Colonic mucosa (tissue), 4 donors: ENCODE data around the gene KRT34. TPM values are rescaled to one million over a fixed set of nuclear protein-coding genes. Genes with fewer than 3 reads are reported as not detected.

Experiments used
- DNase-seq: peaks from one replicate; pipeline ENCODE4 v3.0.0-alpha.2; 2020
- H3K27ac ChIP-seq: fragments of 200-600 bp; one replicate; pipeline ENCODE4 v1.8.0; 2021
- H3K27me3 ChIP-seq: fragments of 200-600 bp; one replicate; pipeline ENCODE4 v1.8.0; 2021
- H3K36me3 ChIP-seq: fragments of 200-600 bp; one replicate; pipeline ENCODE4 v1.8.0; 2021
- H3K4me1 ChIP-seq: fragments of 200-600 bp; one replicate; pipeline ENCODE4 v1.8.0; 2021; ENCODE audit warnings: mild to moderate bottlenecking
- H3K4me3 ChIP-seq: fragments of 200-600 bp; one replicate; pipeline ENCODE4 v1.8.0; 2021
- H3K9ac ChIP-seq, 2 donors: one replicate each; pipeline ENCODE4 v1.7.0; 2013; ENCODE audit warnings: control low read depth in 2 of 2, low read depth in 2 of 2, low read length in 2 of 2
- H3K9me3 ChIP-seq: fragments of 200-600 bp; one replicate; pipeline ENCODE4 v1.8.0; 2021
- CTCF ChIP-seq: fragments of 200-600 bp; IDR thresholded peaks from one replicate; pipeline ENCODE4 v1.8.0; 2022; ENCODE audit warnings: antibody characterized with exemption, mild to moderate bottlenecking
- intact Hi-C: fragments of 100-400 bp; cut with DNase I; formaldehyde crosslinking; loops from one replicate; pipeline ENCODE4 v1.14.1; 2022
- total RNA-seq, 2 donors: library from RNA; stranded (reverse); fragmentation: NEBNext Ultra II Directional in 1 of 2; extraction: Animal tissue kit (Norgen Biotek cat#: 25700) in 1 of 2; gene quantifications; one replicate each; pipeline ENCODE4 v1.2.1, GENCODE V29; 2021
- donor health status: healthy.
- donor health status: DM: no; HTN: no; CAD: no.
- donor health status: DM: no; HTN: no; CAD: no.

Gene KRT34
- total RNA-seq, 2 donors from 2014 or later: not detected

- H3K9ac ChIP-seq: no peak overlapping the region
- no peak overlapping the region for H3K27ac ChIP-seq
- H3K27me3 ChIP-seq: no peaks in the 10 kb centered on the region
- no peaks in the 10 kb centered on the region for H3K9me3 ChIP-seq
- intact Hi-C loops: no loop called here
- H3K4me1 ChIP-seq: no peaks in the 10 kb centered on the region
- no peak overlapping the region for H3K4me3 ChIP-seq
- no peak for TF ChIP-seq CTCF
- no peaks in the 10 kb centered on the region for H3K36me3 ChIP-seq
- DNase-seq: no peak
Measured at GRCh38 chr17:41340494-41340893, 41.6 kb downstream of the KRT34 start.

- DNase-seq: no peak
- no peak overlapping the region for H3K9ac ChIP-seq
- no peaks in the 10 kb centered on the region for H3K9me3 ChIP-seq
- no peaks in the 10 kb centered on the region for H3K4me1 ChIP-seq
- no peaks in the 10 kb centered on the region for H3K36me3 ChIP-seq
- no peak overlapping the region for H3K27ac ChIP-seq
- no peak for TF ChIP-seq CTCF
- no peaks in the 10 kb centered on the region for H3K27me3 ChIP-seq
- H3K4me3 ChIP-seq: no peak overlapping the region
- intact Hi-C loops: no loop called here
Measured at GRCh38 chr17:41339571-41340172, 42.4 kb downstream of the KRT34 start.

GRCh38 chr17:41338961-41339485 is 43.1 kb downstream of the KRT34 start:
- Histone ChIP-seq H3K9me3 (no peaks in the 10 kb centered on the region), H3K4me1 (no peaks in the 10 kb centered on the region), H3K27ac (no peak overlapping the region), H3K4me3 (no peak overlapping the region), H3K9ac (no peak overlapping the region), H3K27me3 (no peaks in the 10 kb centered on the region), H3K36me3 (no peaks in the 10 kb centered on the region)
- TF ChIP-seq CTCF: no peak
- intact Hi-C loops: no loop called here
- no peak for DNase-seq

- H3K27me3 ChIP-seq: no peaks in the 10 kb centered on the region
- intact Hi-C loops: no loop called here
- no peak for TF ChIP-seq CTCF
- H3K9ac ChIP-seq: no peak overlapping the region
- H3K36me3 ChIP-seq: no peaks in the 10 kb centered on the region
- DNase-seq: no peak
- no peaks in the 10 kb centered on the region for H3K9me3 ChIP-seq
- no peak overlapping the region for H3K27ac ChIP-seq
- no peaks in the 10 kb centered on the region for H3K4me1 ChIP-seq
- no peak overlapping the region for H3K4me3 ChIP-seq
Measured at GRCh38 chr17:41335747-41336146, 46.4 kb downstream of the KRT34 start.

- intact Hi-C loops: no loop called here
- no peaks in the 10 kb centered on the region for H3K27me3 ChIP-seq
- H3K9ac ChIP-seq: no peak overlapping the region
- H3K27ac ChIP-seq: no peak overlapping the region
- DNase-seq: no peak
- no peak for TF ChIP-seq CTCF
- H3K36me3 ChIP-seq: no peaks in the 10 kb centered on the region
- H3K4me3 ChIP-seq: no peak overlapping the region
- H3K9me3 ChIP-seq: no peaks in the 10 kb centered on the region
- H3K4me1 ChIP-seq: no peaks in the 10 kb centered on the region
Measured at GRCh38 chr17:41334385-41335305, 47.5 kb downstream of the KRT34 start.
